Mesothelial cell of epicardium (in vitro differentiated cells): ENCODE measurements around the gene VRK3. TPM values are rescaled to one million over a fixed set of nuclear protein-coding genes. Genes with fewer than 3 reads are reported as not detected.

Experiments used
- DNase-seq, 2 experiments: peaks; one replicate each; pipeline ENCODE4 v3.0.0; 2021; ENCODE audit warnings: low spot score in 2 of 2; ENCODE audit not compliant: unreplicated experiment in 2 of 2
- H3K27ac Mint-ChIP-seq: 2 replicates; pipeline ENCODE4 v1.8.0; 2021; ENCODE audit warnings: mixed read lengths
- H3K27me3 Mint-ChIP-seq: 2 replicates; pipeline ENCODE4 v1.8.0; 2021; ENCODE audit warnings: low read depth, mixed read lengths
- H3K36me3 Mint-ChIP-seq: 2 replicates; pipeline ENCODE4 v1.8.0; 2021; ENCODE audit warnings: mixed read lengths
- H3K4me1 Mint-ChIP-seq: 2 replicates; pipeline ENCODE4 v1.8.0; 2021; ENCODE audit warnings: mixed read lengths
- H3K4me3 Mint-ChIP-seq: 2 replicates; pipeline ENCODE4 v1.8.0; 2021; ENCODE audit warnings: mild to moderate bottlenecking, moderate library complexity, mixed read lengths
- H3K9me3 Mint-ChIP-seq: 2 replicates; pipeline ENCODE4 v1.8.0; 2021; ENCODE audit warnings: mixed read lengths
- CTCF ChIP-seq: fragments of 200-600 bp; sonication (generic); IDR thresholded peaks from one replicate; pipeline ENCODE4 v1.5.0; 2021; ENCODE audit warnings: antibody characterized with exemption; ENCODE audit not compliant: unreplicated experiment
- total RNA-seq: library from RNA; stranded (reverse); gene quantifications from 3 replicates; pipeline ENCODE4 v1.2.1, GENCODE V29; 2021

Gene VRK3
- total RNA-seq, 1 donor from 2014 or later = 40.1 TPM

GRCh38 chr19:50016225-50016807 is 8.9 kb downstream of the VRK3 start:
- Mint-ChIP-seq H3K9me3 (no peaks in the 10 kb centered on the region), H3K27me3 (no peaks in the 10 kb centered on the region), H3K4me3 (no peak overlapping the region), H3K27ac (no peak overlapping the region), H3K36me3 (peaks cover 35% of the 10 kb centered on the region), H3K4me1 (no peaks in the 10 kb centered on the region)
- DNase-seq = no peak
- no peak for TF ChIP-seq CTCF

GRCh38 chr19:50008532-50008931 is 16.6 kb downstream of the VRK3 start:
- Mint-ChIP-seq H3K36me3 (peaks cover 25% of the 10 kb centered on the region), H3K27ac (no peak overlapping the region), H3K4me3 (no peak overlapping the region), H3K9me3 (no peaks in the 10 kb centered on the region), H3K27me3 (no peaks in the 10 kb centered on the region), H3K4me1 (no peaks in the 10 kb centered on the region)
- TF ChIP-seq CTCF = no peak
- no peak for DNase-seq

GRCh38 chr19:50007947-50008346 is 17.2 kb downstream of the VRK3 start:
- TF ChIP-seq CTCF = no peak
- Mint-ChIP-seq H3K27me3 (no peaks in the 10 kb centered on the region), H3K36me3 (peaks cover 20% of the 10 kb centered on the region), H3K4me1 (no peaks in the 10 kb centered on the region), H3K4me3 (no peak overlapping the region), H3K27ac (no peak overlapping the region), H3K9me3 (no peaks in the 10 kb centered on the region)
- DNase-seq = no peak

- H3K36me3 Mint-ChIP-seq = peaks cover 18% of the 10 kb centered on the region
- H3K4me1 Mint-ChIP-seq = no peaks in the 10 kb centered on the region
- DNase-seq = no peak
- no peak for TF ChIP-seq CTCF
- H3K9me3 Mint-ChIP-seq = no peaks in the 10 kb centered on the region
- no peaks in the 10 kb centered on the region for H3K27me3 Mint-ChIP-seq
- no peak overlapping the region for H3K4me3 Mint-ChIP-seq
- no peak overlapping the region for H3K27ac Mint-ChIP-seq
Observed at GRCh38 chr19:50007170-50007569, 18.0 kb downstream of the VRK3 start.

GRCh38 chr19:50005428-50005827 is 19.7 kb downstream of the VRK3 start:
- H3K4me1 Mint-ChIP-seq = no peaks in the 10 kb centered on the region
- H3K4me3 Mint-ChIP-seq = no peak overlapping the region
- no peak for TF ChIP-seq CTCF
- no peak for DNase-seq
- H3K36me3 Mint-ChIP-seq = peaks cover 21% of the 10 kb centered on the region
- H3K27ac Mint-ChIP-seq = no peak overlapping the region
- no peaks in the 10 kb centered on the region for H3K9me3 Mint-ChIP-seq
- H3K27me3 Mint-ChIP-seq = no peaks in the 10 kb centered on the region

- DNase-seq = no peak
- Mint-ChIP-seq H3K4me1 (no peaks in the 10 kb centered on the region), H3K4me3 (no peak overlapping the region), H3K27me3 (no peaks in the 10 kb centered on the region), H3K9me3 (no peaks in the 10 kb centered on the region), H3K27ac (no peak overlapping the region), H3K36me3 (peaks cover 30% of the 10 kb centered on the region)
- TF ChIP-seq CTCF = no peak
Observed at GRCh38 chr19:50003810-50004419, 21.3 kb downstream of the VRK3 start.
